ENCODE measurements around the gene LSM14B.

Gene LSM14B

GRCh38 chr20:62131560-62132320 lies 9.5 kb downstream of the LSM14B start:
- in situ Hi-C loops (cut with HindIII; ENCODE audit: low sequenced_read_pairs): no loop called here
- TF ChIP-seq CTCF (IDR thresholded peaks at IDR 0.05; ENCODE audit: low read depth, low read length): no peak
- DNase-seq (ENCODE audit: low read depth, low spot score): no peak
- no peak overlapping the region for H3K4me3 ChIP-seq (ENCODE audit: low read depth, low read length)

DNA sequence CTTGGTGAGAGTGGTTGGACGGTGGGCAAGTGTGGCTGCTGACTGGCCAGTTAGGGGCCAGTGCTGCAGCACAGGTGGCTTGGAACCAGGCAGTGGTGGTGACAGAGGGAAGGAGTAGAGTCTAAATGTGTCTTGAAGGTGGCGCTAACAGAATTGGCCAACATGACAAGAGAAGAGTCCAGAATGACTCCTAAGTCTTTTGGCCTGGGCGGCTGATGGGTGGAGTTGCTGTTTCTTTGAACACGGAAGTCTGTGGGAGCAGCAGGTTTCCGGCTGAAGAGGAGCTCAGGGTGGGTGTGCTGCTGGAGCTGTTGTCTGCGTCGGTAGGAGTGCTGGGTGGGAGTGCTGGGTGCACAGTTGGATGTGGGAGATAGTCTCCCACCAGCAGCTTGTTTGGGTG lies 10.1 kb downstream of the LSM14B start:
- no peak for TF ChIP-seq CTCF (IDR thresholded peaks at IDR 0.05; ENCODE audit: low read depth, low read length)
- in situ Hi-C loops (cut with HindIII; ENCODE audit: low sequenced_read_pairs): no loop called here
- no peak overlapping the region for H3K4me3 ChIP-seq (ENCODE audit: low read depth, low read length)
- no peak for DNase-seq (ENCODE audit: low read depth, low spot score)

GRCh38 chr20:62133051-62133845 lies 11.0 kb downstream of the LSM14B start:
- no peak for TF ChIP-seq CTCF (IDR thresholded peaks at IDR 0.05; ENCODE audit: low read depth, low read length)
- in situ Hi-C loops (cut with HindIII; ENCODE audit: low sequenced_read_pairs): no loop called here
- no peak overlapping the region for H3K4me3 ChIP-seq (ENCODE audit: low read depth, low read length)
- no peak for DNase-seq (ENCODE audit: low read depth, low spot score)

DNA sequence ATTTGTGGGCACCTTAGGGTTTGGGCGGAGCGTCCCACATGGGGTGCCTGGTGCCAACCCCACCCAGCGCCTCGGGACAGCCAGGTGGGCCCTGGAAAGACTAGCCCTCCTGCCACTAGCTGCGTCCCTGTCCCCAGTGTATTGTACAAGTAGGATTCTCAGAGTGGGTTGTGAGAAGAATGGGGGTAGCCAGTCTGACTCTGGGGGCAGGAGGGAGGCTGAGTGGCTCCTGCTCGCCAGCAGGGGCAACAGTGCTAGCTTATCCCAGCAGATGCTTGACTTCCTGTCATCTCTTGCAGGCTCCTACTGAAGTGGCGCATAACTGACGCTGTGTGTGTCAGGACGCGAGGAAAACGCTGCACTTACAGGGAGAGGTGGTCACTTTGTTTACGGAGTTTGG lies 11.6 kb downstream of the LSM14B start:
- in situ Hi-C loops (cut with HindIII; ENCODE audit: low sequenced_read_pairs): no loop called here
- no peak overlapping the region for H3K4me3 ChIP-seq (ENCODE audit: low read depth, low read length)
- no peak for TF ChIP-seq CTCF (IDR thresholded peaks at IDR 0.05; ENCODE audit: low read depth, low read length)
- DNase-seq (ENCODE audit: low read depth, low spot score): no peak

DNA sequence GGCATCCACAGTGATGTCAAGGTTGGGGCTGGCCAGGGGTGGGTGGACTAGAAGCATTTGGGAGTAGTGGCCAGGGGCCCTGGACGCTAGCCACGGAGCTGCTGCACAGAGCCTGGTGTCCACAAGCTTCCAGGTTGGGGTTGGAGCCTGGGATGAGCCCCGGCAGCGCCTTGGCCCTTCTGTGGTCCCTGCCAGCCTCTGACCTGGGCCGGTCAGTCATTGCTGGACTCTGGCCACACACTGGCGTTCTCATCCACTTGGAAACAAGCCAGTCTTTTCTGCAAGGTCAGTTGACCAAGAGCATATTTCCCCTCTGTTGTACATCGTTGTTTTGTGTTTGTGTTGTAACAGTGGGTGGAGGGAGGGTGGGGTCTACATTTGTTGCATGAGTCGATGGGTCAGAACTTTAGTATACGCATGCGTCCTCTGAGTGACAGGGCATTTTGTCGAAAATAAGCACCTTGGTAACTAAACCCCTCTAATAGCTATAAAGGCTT lies 12.5 kb downstream of the LSM14B start:
- no peak overlapping the region for H3K4me3 ChIP-seq (ENCODE audit: low read depth, low read length)
- TF ChIP-seq CTCF (IDR thresholded peaks at IDR 0.05; ENCODE audit: low read depth, low read length): no peak
- DNase-seq (ENCODE audit: low read depth, low spot score): no peak
- in situ Hi-C loops (cut with HindIII; ENCODE audit: low sequenced_read_pairs): no loop called here

- no peak for DNase-seq (ENCODE audit: low read depth, low spot score)
- in situ Hi-C loops (cut with HindIII; ENCODE audit: low sequenced_read_pairs): no loop called here
- no peak overlapping the region for H3K4me3 ChIP-seq (ENCODE audit: low read depth, low read length)
- no peak for TF ChIP-seq CTCF (IDR thresholded peaks at IDR 0.05; ENCODE audit: low read depth, low read length)
Observed at GRCh38 chr20:62135573-62136266, 13.4 kb downstream of the LSM14B start.
